H1 (cell line): ENCODE data around the gene NT5DC3.

Experiments used
- BCL11A ChIP-seq, 2 experiments: IDR thresholded peaks; one replicate each; pipeline ENCODE4 v1.6.1; 2011; ENCODE audit warnings: low read depth in 2 of 2, low read length in 2 of 2, mild to moderate bottlenecking in 2 of 2
- GABPA ChIP-seq: IDR thresholded peaks from 2 replicates; pipeline ENCODE4 v1.6.1; 2011; ENCODE audit warnings: mild to moderate bottlenecking, low read length, moderate library complexity, borderline replicate concordance; ENCODE audit not compliant: insufficient read depth
- POLR2A ChIP-seq, 2 experiments: IDR thresholded peaks; 1 replicate in 1 of 2; 2 replicates in 1 of 2; pipeline ENCODE4 v1.6.1; 2011; ENCODE audit warnings: low read depth in 2 of 2, low read length in 2 of 2, mild to moderate bottlenecking in 2 of 2; ENCODE audit errors: control extremely low read depth in 1 of 2
- POLR2AphosphoS5 ChIP-seq: IDR thresholded peaks from 2 replicates; pipeline ENCODE4 v1.6.1; 2011; ENCODE audit warnings: low read depth, low read length
- SUZ12 ChIP-seq: fragments of 200-600 bp; sonication (generic); IDR thresholded peaks from 2 replicates; pipeline ENCODE4 v1.6.1; 2012; ENCODE audit warnings: mild to moderate bottlenecking, inconsistent platforms, low read length, moderate library complexity, mixed read lengths
- YY1 ChIP-seq: IDR thresholded peaks from 2 replicates; pipeline ENCODE4 v1.6.1; 2011; ENCODE audit warnings: low read depth, mild to moderate bottlenecking, low read length
- TF ChIP-seq, protein P1 (sequence below): IDR thresholded peaks from 2 replicates; pipeline ENCODE4 v1.6.1; 2011; ENCODE audit warnings: low read depth, mild to moderate bottlenecking, low read length; ENCODE audit not compliant: insufficient read depth
- TF ChIP-seq, protein P2 (sequence below): IDR thresholded peaks from 2 replicates; pipeline ENCODE4 v1.6.1; 2012; ENCODE audit warnings: inconsistent platforms
- TF ChIP-seq, protein P3 (sequence below), 3 experiments: IDR thresholded peaks; 1 replicate in 2 of 3; 2 replicates in 1 of 3; pipeline versions ENCODE4 v1.5.1 to v1.6.1; 2011; ENCODE audit warnings: low read length in 3 of 3, mild to moderate bottlenecking in 3 of 3, inconsistent platforms in 2 of 3, low read depth in 1 of 3, moderate library complexity in 1 of 3; ENCODE audit not compliant: insufficient read depth in 1 of 3; ENCODE audit errors: control extremely low read depth in 1 of 3
- TF ChIP-seq, protein P4 (sequence below): IDR thresholded peaks from 2 replicates; pipeline ENCODE4 v1.6.1; 2011; ENCODE audit warnings: low read length, improper control_type of control experiment

DNA sequence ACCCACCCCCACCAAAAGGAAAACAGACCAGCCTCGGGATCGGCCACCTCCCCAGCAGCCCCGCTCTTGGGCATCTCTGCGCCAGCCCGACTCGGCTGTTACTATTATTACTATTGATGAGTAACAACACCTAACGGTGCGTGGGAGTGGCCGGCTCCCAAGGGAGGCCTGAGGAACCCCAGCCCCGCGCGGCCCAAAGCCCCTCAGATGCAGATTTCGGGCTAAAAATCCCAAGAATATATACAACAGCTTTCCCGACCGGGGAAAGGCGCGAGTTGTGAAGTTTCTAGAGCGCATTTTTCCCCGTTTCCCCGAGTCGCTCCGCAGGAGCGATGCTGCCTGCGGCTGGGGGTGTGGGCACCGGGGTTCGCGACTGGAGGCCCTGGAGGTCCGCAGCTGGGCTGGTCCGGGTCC is 565 bp downstream of the NT5DC3 start:
- no peak for TF ChIP-seq YY1
- TF ChIP-seq, protein P1, sequence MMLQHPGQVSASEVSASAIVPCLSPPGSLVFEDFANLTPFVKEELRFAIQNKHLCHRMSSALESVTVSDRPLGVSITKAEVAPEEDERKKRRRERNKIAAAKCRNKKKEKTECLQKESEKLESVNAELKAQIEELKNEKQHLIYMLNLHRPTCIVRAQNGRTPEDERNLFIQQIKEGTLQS, result no peak
- no peak for TF ChIP-seq GABPA
- TF ChIP-seq, protein P2, sequence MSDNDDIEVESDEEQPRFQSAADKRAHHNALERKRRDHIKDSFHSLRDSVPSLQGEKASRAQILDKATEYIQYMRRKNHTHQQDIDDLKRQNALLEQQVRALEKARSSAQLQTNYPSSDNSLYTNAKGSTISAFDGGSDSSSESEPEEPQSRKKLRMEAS, result no peak
- TF ChIP-seq POLR2A (IDR thresholded peaks at IDR 0.05; ENCODE audit: control extremely low read depth in 1 of 2, low read depth in 2 of 2, low read length in 2 of 2), result no peak
- TF ChIP-seq BCL11A (IDR thresholded peaks at IDR 0.05; ENCODE audit: low read depth in 2 of 2, low read length in 2 of 2), result no peak
- TF ChIP-seq, protein P3, sequence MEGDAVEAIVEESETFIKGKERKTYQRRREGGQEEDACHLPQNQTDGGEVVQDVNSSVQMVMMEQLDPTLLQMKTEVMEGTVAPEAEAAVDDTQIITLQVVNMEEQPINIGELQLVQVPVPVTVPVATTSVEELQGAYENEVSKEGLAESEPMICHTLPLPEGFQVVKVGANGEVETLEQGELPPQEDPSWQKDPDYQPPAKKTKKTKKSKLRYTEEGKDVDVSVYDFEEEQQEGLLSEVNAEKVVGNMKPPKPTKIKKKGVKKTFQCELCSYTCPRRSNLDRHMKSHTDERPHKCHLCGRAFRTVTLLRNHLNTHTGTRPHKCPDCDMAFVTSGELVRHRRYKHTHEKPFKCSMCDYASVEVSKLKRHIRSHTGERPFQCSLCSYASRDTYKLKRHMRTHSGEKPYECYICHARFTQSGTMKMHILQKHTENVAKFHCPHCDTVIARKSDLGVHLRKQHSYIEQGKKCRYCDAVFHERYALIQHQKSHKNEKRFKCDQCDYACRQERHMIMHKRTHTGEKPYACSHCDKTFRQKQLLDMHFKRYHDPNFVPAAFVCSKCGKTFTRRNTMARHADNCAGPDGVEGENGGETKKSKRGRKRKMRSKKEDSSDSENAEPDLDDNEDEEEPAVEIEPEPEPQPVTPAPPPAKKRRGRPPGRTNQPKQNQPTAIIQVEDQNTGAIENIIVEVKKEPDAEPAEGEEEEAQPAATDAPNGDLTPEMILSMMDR (IDR thresholded peaks at IDR 0.05; ENCODE audit: control extremely low read depth in 1 of 3, insufficient read depth in 1 of 3, low read depth in 1 of 3, low read length in 3 of 3), result no peak
- no peak for TF ChIP-seq POLR2AphosphoS5
- no peak for TF ChIP-seq SUZ12
- TF ChIP-seq, protein P4, sequence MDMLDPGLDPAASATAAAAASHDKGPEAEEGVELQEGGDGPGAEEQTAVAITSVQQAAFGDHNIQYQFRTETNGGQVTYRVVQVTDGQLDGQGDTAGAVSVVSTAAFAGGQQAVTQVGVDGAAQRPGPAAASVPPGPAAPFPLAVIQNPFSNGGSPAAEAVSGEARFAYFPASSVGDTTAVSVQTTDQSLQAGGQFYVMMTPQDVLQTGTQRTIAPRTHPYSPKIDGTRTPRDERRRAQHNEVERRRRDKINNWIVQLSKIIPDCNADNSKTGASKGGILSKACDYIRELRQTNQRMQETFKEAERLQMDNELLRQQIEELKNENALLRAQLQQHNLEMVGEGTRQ, result no peak
